K562 (cell line): ENCODE data around the gene PIGB. TPM values are rescaled to one million over a fixed set of nuclear protein-coding genes. Genes with fewer than 3 reads are reported as not detected.
A peak's percentile ranks its signal among the peaks of the same experiment; 100 is the strongest.

Source experiments
- BCL6 ChIP-seq: fragments of 250-450 bp; sonication (Bioruptor Pico); IDR thresholded peaks from 2 replicates; pipeline ENCODE4 v1.4.0; 2020
- FOXP1 ChIP-seq: sonication (generic); formaldehyde crosslinking; IDR thresholded peaks from 2 replicates; pipeline ENCODE4 v1.8.0; 2022; ENCODE audit warnings: mild to moderate bottlenecking, missing genetic modification reagents
- GTF2A2 ChIP-seq: IDR thresholded peaks from 2 replicates; pipeline ENCODE4 v1.6.1; 2016; ENCODE audit warnings: mild to moderate bottlenecking, missing genetic modification characterization, missing compliant biosample characterization
- JUNB ChIP-seq: fragments of 450-650 bp; formaldehyde crosslinking; conservative IDR thresholded peaks from 2 replicates; pipeline ENCODE4 v1.4.0; 2020; ENCODE audit warnings: mild to moderate bottlenecking
- MNT ChIP-seq, 2 experiments: fragments of 450-650 bp; conservative IDR thresholded peaks; 2 replicates each; pipeline ENCODE4 v1.6.1; 2017; ENCODE audit warnings: mild to moderate bottlenecking in 2 of 2, moderate library complexity in 2 of 2
- SMAD3 ChIP-seq: fragments of 450-650 bp; formaldehyde crosslinking; conservative IDR thresholded peaks from 2 replicates; pipeline ENCODE4 v1.4.0; 2020; ENCODE audit warnings: mild to moderate bottlenecking
- SP2 ChIP-seq: IDR thresholded peaks from 2 replicates; pipeline ENCODE4 v1.6.1; 2011; ENCODE audit warnings: mild to moderate bottlenecking, low read depth, low read length, moderate library complexity; ENCODE audit not compliant: poor library complexity, severe bottlenecking; ENCODE audit errors: extremely low read depth
- TOE1 ChIP-seq, 2 experiments: fragments of 450-650 bp in 1 of 2; sonication (generic) in 1 of 2; formaldehyde crosslinking in 1 of 2; IDR thresholded peaks; 2 replicates each; pipeline versions ENCODE4 v1.7.1 to v1.8.0; 2016 to 2022; ENCODE audit warnings: borderline replicate concordance in 2 of 2, mild to moderate bottlenecking in 2 of 2, antibody characterized with exemption in 1 of 2, inconsistent platforms in 1 of 2, low read depth in 1 of 2, missing genetic modification reagents in 1 of 2, moderate library complexity in 1 of 2
- ZNF3 ChIP-seq: fragments of 250-450 bp; sonication (Bioruptor Pico); IDR thresholded peaks from 2 replicates; pipeline ENCODE4 v1.5.0; 2021; ENCODE audit warnings: mild to moderate bottlenecking, moderate library complexity
- polyA plus RNA-seq, 8 experiments: library from polyadenylated mRNA; depleted of rRNA in 4 of 8; stranded (reverse) in 5 of 8; unstranded in 3 of 8; fragments of >200 nt; fragmentation: Nextera tagmentation in 2 of 8; fragmentation: Illumina TruSeq in 1 of 8; extraction: Ambion mirVana in 2 of 8; extraction: Trizol in 1 of 8; gene quantifications; 2 replicates each; pipeline versions ENCODE4 v1.2.1 to v1.2.3, GENCODE V29; 2011 to 2014; ENCODE audit warnings: inconsistent platforms in 1 of 8, missing spikeins in 1 of 8
- total RNA-seq, 7 experiments: library from RNA; depleted of rRNA in 6 of 7; stranded (reverse); fragments of >200 nt in 6 of 7; fragmentation: Illumina TruSeq in 2 of 7; extraction: Trizol in 2 of 7; gene quantifications; 2 replicates each; pipeline versions ENCODE4 v1.2.1 to v1.2.3, GENCODE V29; 2011 to 2021; ENCODE audit warnings: low replicate concordance in 1 of 7
- TF ChIP-seq, protein P1 (sequence below), 2 experiments: IDR thresholded peaks in 1 of 2; conservative IDR thresholded peaks in 1 of 2; 2 replicates each; pipeline ENCODE4 v1.6.1; 2016; ENCODE audit warnings: low read depth in 2 of 2, mild to moderate bottlenecking in 1 of 2, missing compliant biosample characterization in 1 of 2, missing genetic modification characterization in 1 of 2, moderate library complexity in 1 of 2
- TF ChIP-seq, protein P2 (sequence below): sonication (generic); formaldehyde crosslinking; IDR thresholded peaks from 2 replicates; pipeline ENCODE4 v1.4.0; 2020; ENCODE audit warnings: mild to moderate bottlenecking, missing genetic modification reagents
- TF ChIP-seq, protein P3 (sequence below): fragments of 450-650 bp; formaldehyde crosslinking; IDR thresholded peaks from 2 replicates; pipeline ENCODE4 v1.4.0; 2020; ENCODE audit warnings: mild to moderate bottlenecking, moderate library complexity
- TF ChIP-seq, protein P4 (sequence below), 2 experiments: fragments of 450-650 bp; IDR thresholded peaks; 2 replicates each; pipeline ENCODE4 v1.6.1; 2016

PIGB gene
- total and polyA plus RNA-seq, 9 of the 15 experiments (the other 6 are each of a cell fraction or from before 2014, with no cell fraction given): 9.9 to 32.3 (median 18.2) TPM

GRCh38 chr15:55401786-55402246, 82.8 kb downstream of the PIGB start (continued):
- TF ChIP-seq GTF2A2 (0 out of 2 replicates have a peak, but pooled peaks have one; percentile 57), SP2 (no peak), ZNF3 (CRISPR knock-in tag) (0 out of 2 replicates have a peak, but pooled peaks have one; percentile 39), MNT (conservative IDR thresholded peaks at IDR 0.05) (no peak), FOXP1 (CRISPR knock-in tag) (no peak), JUNB (CRISPR knock-in tag) (no peak), BCL6 (CRISPR knock-in tag) (0 out of 2 replicates have a peak, but pooled peaks have one; percentile 43), SMAD3 (CRISPR knock-in tag) (peak; percentile 96), TOE1 (IDR thresholded peaks at IDR 0.05; ENCODE audit: borderline replicate concordance) (no peak), TOE1 (CRISPR knock-in tag; IDR thresholded peaks at IDR 0.05; ENCODE audit: borderline replicate concordance, low read depth) (no peak)
- TF ChIP-seq, protein P1, sequence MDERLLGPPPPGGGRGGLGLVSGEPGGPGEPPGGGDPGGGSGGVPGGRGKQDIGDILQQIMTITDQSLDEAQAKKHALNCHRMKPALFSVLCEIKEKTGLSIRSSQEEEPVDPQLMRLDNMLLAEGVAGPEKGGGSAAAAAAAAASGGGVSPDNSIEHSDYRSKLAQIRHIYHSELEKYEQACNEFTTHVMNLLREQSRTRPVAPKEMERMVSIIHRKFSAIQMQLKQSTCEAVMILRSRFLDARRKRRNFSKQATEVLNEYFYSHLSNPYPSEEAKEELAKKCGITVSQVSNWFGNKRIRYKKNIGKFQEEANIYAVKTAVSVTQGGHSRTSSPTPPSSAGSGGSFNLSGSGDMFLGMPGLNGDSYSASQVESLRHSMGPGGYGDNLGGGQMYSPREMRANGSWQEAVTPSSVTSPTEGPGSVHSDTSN (CRISPR knock-in tag; IDR thresholded peaks at IDR 0.05; ENCODE audit: low read depth): no peak
- TF ChIP-seq, protein P1 (tag; conservative IDR thresholded peaks at IDR 0.05; ENCODE audit: low read depth): no peak
- TF ChIP-seq, protein P2, sequence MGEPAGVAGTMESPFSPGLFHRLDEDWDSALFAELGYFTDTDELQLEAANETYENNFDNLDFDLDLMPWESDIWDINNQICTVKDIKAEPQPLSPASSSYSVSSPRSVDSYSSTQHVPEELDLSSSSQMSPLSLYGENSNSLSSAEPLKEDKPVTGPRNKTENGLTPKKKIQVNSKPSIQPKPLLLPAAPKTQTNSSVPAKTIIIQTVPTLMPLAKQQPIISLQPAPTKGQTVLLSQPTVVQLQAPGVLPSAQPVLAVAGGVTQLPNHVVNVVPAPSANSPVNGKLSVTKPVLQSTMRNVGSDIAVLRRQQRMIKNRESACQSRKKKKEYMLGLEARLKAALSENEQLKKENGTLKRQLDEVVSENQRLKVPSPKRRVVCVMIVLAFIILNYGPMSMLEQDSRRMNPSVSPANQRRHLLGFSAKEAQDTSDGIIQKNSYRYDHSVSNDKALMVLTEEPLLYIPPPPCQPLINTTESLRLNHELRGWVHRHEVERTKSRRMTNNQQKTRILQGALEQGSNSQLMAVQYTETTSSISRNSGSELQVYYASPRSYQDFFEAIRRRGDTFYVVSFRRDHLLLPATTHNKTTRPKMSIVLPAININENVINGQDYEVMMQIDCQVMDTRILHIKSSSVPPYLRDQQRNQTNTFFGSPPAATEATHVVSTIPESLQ: no peak
- TF ChIP-seq, protein P3, sequence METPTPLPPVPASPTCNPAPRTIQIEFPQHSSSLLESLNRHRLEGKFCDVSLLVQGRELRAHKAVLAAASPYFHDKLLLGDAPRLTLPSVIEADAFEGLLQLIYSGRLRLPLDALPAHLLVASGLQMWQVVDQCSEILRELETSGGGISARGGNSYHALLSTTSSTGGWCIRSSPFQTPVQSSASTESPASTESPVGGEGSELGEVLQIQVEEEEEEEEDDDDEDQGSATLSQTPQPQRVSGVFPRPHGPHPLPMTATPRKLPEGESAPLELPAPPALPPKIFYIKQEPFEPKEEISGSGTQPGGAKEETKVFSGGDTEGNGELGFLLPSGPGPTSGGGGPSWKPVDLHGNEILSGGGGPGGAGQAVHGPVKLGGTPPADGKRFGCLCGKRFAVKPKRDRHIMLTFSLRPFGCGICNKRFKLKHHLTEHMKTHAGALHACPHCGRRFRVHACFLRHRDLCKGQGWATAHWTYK (CRISPR knock-in tag): peak; percentile 85
- TF ChIP-seq, protein P4, sequence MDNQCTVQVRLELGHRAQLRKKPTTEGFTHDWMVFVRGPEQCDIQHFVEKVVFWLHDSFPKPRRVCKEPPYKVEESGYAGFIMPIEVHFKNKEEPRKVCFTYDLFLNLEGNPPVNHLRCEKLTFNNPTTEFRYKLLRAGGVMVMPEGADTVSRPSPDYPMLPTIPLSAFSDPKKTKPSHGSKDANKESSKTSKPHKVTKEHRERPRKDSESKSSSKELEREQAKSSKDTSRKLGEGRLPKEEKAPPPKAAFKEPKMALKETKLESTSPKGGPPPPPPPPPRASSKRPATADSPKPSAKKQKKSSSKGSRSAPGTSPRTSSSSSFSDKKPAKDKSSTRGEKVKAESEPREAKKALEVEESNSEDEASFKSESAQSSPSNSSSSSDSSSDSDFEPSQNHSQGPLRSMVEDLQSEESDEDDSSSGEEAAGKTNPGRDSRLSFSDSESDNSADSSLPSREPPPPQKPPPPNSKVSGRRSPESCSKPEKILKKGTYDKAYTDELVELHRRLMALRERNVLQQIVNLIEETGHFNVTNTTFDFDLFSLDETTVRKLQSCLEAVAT (IDR thresholded peaks at IDR 0.05): 0 out of 4 replicates have a peak, but pooled peaks of 1 of the 2 experiments have one; percentile 43
